T-helper 2 cell treated with Interferon-gamma antibody and Interleukin-4, amounts not matched to agents 100 ng/mL and 5 ng/mL, for 36 hours (primary cell): ENCODE measurements around the gene CGNL1. TPM values are rescaled to one million over a fixed set of nuclear protein-coding genes. Genes with fewer than 3 reads are reported as not detected.

Experiments
- intact Hi-C: fragments of 100-400 bp; cut with micrococcal nuclease; formaldehyde crosslinking; loops from one replicate; pipeline ENCODE4 v1.15.1; 2023
- total RNA-seq: library from RNA; stranded (reverse); gene quantifications from 2 replicates; pipeline ENCODE4 v1.2.3, GENCODE V29; 2022

CGNL1 gene
- total RNA-seq, 1 donor from 2014 or later, result not detected

DNA sequence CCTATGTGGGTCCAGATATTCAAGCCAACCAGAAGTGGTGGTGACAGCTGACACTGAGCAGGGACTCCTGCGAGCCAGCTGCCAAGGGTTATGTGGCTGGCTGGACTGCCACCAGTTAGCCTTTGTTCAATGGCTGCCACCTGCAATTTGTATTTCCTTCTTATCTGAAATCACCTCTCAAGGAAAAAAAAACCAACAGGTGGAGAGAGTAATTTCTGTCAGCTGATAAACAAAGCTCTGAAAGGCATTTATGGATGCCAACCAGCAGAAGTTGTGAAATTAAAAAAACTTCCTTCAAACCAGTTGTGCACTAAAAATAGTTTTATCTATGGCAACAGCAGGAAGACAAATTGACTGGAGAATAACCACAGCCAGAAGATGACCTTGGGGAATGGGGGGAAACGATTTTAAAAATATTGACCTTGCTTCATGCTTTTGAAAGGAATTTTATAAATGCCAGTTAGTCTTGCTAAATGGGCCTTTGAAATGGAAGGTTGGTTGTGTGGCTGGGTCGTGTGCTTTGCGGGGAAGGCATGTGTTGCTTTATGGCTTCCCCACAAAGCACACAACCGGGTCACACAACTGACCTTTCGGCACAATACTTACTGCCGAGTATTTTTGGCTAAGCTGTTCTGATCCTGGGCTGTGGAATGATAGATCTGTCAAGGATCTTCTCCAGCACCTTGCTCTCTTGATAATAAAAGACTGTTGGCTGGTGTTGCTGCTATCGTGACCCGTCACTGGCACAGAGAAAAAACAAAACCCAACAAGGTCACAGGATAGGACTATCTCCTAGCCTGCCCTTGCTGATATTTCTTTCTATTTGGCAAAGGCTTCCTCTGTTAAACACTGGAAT is 218.9 kb downstream of the CGNL1 start:
- intact Hi-C loops, result no loop called here

DNA sequence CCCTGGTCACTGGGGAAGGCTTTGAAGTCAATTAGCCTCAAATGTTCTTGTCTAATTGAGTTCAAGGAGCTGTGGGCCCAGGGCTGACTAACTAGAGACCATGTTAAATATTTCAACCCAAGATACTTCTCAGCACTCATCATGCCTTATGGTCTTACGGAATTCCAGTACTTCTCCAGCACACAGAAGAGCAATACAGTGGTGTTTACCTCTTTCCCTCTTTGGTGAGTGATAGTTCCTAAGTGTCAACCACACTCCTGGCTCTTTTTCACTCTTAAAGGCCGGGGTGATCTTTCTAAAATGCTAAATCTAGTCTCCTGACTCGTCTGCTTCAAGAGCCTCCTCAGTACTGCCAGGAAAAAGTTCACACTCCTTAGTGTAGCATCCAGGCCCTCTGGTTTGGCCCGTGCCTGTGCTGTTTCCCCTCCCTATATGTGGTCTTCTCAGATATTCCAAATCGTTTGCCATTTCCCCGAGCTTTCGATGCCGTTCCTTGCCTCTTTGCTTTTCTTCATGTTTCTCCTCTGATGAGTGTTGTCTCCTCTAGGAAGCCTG is 220.1 kb downstream of the CGNL1 start:
- intact Hi-C loops, result no loop called here

GRCh38 chr15:57596978-57597377 is 220.7 kb downstream of the CGNL1 start:
- intact Hi-C loops, result no loop called here

- intact Hi-C loops, result no loop called here
Observed at GRCh38 chr15:57597431-57597830, 221.1 kb downstream of the CGNL1 start.

- intact Hi-C loops, result no loop called here
Observed at GRCh38 chr15:57598346-57598745, 222.0 kb downstream of the CGNL1 start.

DNA sequence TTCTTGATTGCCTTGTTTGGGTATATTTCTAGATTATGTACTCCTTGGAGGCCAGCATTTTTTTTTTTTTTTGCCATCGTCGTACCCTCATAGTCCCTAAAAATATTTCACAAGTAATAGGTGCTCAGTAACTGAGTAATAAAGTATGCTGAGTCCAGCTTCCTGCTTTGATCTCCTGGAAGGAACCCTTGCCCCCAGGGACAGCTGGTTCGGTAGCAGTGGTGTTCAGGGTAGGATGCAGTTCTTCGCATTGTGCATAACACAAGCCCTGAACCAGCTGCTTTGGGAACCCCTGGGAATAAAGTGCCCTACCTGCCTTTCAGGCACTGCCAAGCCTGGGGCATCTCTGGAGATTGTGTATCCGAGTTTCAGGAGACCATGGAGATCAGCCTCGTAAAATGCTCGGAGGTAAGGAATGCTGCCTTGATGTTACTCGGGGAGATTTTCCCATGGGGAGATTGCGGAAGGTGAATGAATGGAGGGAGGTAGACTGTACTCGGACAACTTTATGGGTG is 223.0 kb downstream of the CGNL1 start:
- intact Hi-C loops, result no loop called here

GRCh38 chr15:57600197-57600596 is 223.9 kb downstream of the CGNL1 start:
- intact Hi-C loops, result no loop called here

Other genes starting within 250 kb of the CGNL1 start
- gene MYZAP, start 215.4 kb downstream of the CGNL1 start, total RNA-seq, result 0.14 and 0.27 TPM in 2 replicates